HepG2 (cell line): Measurements from ENCODE around the gene ABCC3. TPM values are rescaled to one million over a fixed set of nuclear protein-coding genes. Genes with fewer than 3 reads are reported as not detected.

Experiments
- ATAC-seq: fragments of 200-7000 bp; cut with Tn5 transposase; 3 replicates; pipeline ENCODE4 v1.9.1; 2020; ENCODE audit warnings: mild to moderate bottlenecking, moderate library complexity
- BruUV-seq: library from RNA; stranded (reverse); fragments of 400-500 nt; replicated peaks from 2 replicates; lab custom pipeline; 2021; lab: Mats Ljungman, UMichigan
- CTCF ChIA-PET: fragments of 300-600 bp; formaldehyde crosslinking; extraction: SDS; loops from one replicate; lab custom pipeline; 2021; ENCODE audit warnings: low total read pairs, inconsistent platforms, low intra/inter-chr PET ratio; lab: Yijun Ruan, JAX
- POLR2A ChIA-PET: fragments of 350-600 bp; sonication (Branson Sonifier 250); formaldehyde crosslinking; loops from one replicate; lab custom pipeline; 2020; ENCODE audit warnings: antibody characterized with exemption, inconsistent platforms; lab: Yijun Ruan, JAX
- DNase-seq: peaks from one replicate; pipeline ENCODE4 v3.0.0-alpha.2; 2015; ENCODE audit warnings: low spot score
- FAIRE-seq: peaks from 3 replicates; lab custom pipeline; 2011; peaks lifted over from hg19 to GRCh38; lab: Jason Lieb, UNC
- H2AFZ ChIP-seq: one replicate; pipeline ENCODE4 v1.6.1; 2011; ENCODE audit warnings: low read length, inconsistent platforms
- H3K27ac ChIP-seq: fragments of 300-600 bp; 3 replicates; pipeline ENCODE4 v1.8.0; 2011; ENCODE audit warnings: mixed run types, mild to moderate bottlenecking, mixed read lengths, low read length, inconsistent platforms; ENCODE audit not compliant: insufficient read depth; ENCODE audit errors: extremely low read length
- H3K27me3 ChIP-seq, 2 experiments: fragments of 200-600 bp in 1 of 2; 2 replicates in 1 of 2; 3 replicates in 1 of 2; pipeline versions ENCODE4 v1.6.0 to v1.8.0; 2011; ENCODE audit warnings: low read length in 2 of 2, mild to moderate bottlenecking in 2 of 2, moderate library complexity in 2 of 2, inconsistent platforms in 1 of 2; ENCODE audit not compliant: insufficient read depth in 2 of 2, control insufficient read depth in 1 of 2
- H3K36me3 ChIP-seq, 2 experiments: fragments of 200-600 bp in 1 of 2; replicated peaks in 1 of 2; 2 replicates in 1 of 2; 3 replicates in 1 of 2; pipeline versions ENCODE4 v1.5.1 to v1.8.0; 2011; ENCODE audit warnings: low read length in 2 of 2, inconsistent platforms in 1 of 2; ENCODE audit not compliant: insufficient read depth in 2 of 2, control insufficient read depth in 1 of 2
- H3K4me1 ChIP-seq: 2 replicates; pipeline ENCODE4 v1.5.1; 2012; ENCODE audit warnings: low read length, inconsistent platforms; ENCODE audit not compliant: insufficient read depth
- H3K4me2 ChIP-seq: 2 replicates; pipeline ENCODE4 v1.6.0; 2011; ENCODE audit warnings: low read depth, low read length, inconsistent platforms
- H3K4me3 ChIP-seq, 3 experiments: fragments of 200-600 bp in 1 of 3; sonication (generic), shearing (Covaris generic) in 1 of 3; replicated peaks in 1 of 3; 2 replicates each; pipeline ENCODE4 v1.5.1; 2011 to 2016; ENCODE audit warnings: low read length in 3 of 3, inconsistent platforms in 2 of 3, low read depth in 2 of 3, mild to moderate bottlenecking in 2 of 3, control low read depth in 1 of 3, mixed read lengths in 1 of 3; ENCODE audit not compliant: insufficient read depth in 1 of 3
- H3K79me2 ChIP-seq: one replicate; pipeline ENCODE4 v1.6.1; 2011; ENCODE audit warnings: low read length, inconsistent platforms; ENCODE audit not compliant: insufficient read depth
- H3K9ac ChIP-seq: 2 replicates; pipeline ENCODE4 v1.6.0; 2011; ENCODE audit warnings: mild to moderate bottlenecking, low read depth, low read length, inconsistent platforms; ENCODE audit not compliant: insufficient read depth
- H3K9me3 ChIP-seq: 2 replicates; pipeline ENCODE4 v1.5.1; 2012; ENCODE audit warnings: mild to moderate bottlenecking, low read length
- H4K20me1 ChIP-seq: 2 replicates; pipeline ENCODE4 v1.6.0; 2011; ENCODE audit warnings: inconsistent platforms, mild to moderate bottlenecking, low read length, moderate library complexity; ENCODE audit not compliant: insufficient read depth
- DRAP1 ChIP-seq: IDR thresholded peaks from 2 replicates; pipeline ENCODE4 v1.6.1; 2016; ENCODE audit warnings: missing genetic modification reagents, missing compliant biosample characterization
- ETV5 ChIP-seq: IDR thresholded peaks from 2 replicates; pipeline ENCODE4 v1.6.1; 2018; ENCODE audit warnings: missing biosample characterization, missing genetic modification reagents, inconsistent platforms, borderline replicate concordance
- FOXA3 ChIP-seq: IDR thresholded peaks from 2 replicates; pipeline ENCODE4 v1.6.1; 2016; ENCODE audit warnings: missing genetic modification reagents, missing compliant biosample characterization
- HCFC1 ChIP-seq: fragments of 150-350 bp; IDR thresholded peaks from 2 replicates; pipeline ENCODE4 v1.6.1; 2014; ENCODE audit warnings: low read depth, low read length
- NR3C1 ChIP-seq: sonication (generic); formaldehyde crosslinking; IDR thresholded peaks from 2 replicates; pipeline ENCODE4 v1.4.0; 2020; ENCODE audit warnings: missing genetic modification reagents
- SIX4 ChIP-seq: sonication (generic); formaldehyde crosslinking; IDR thresholded peaks from 2 replicates; pipeline ENCODE4 v1.4.0; 2020; ENCODE audit warnings: missing genetic modification reagents
- SMARCC2 ChIP-seq: fragments of 450-650 bp; IDR thresholded peaks from 2 replicates; pipeline ENCODE4 v1.6.1; 2017; ENCODE audit warnings: antibody characterized with exemption, mild to moderate bottlenecking
- SNAPC5 ChIP-seq: sonication (generic); formaldehyde crosslinking; IDR thresholded peaks from 2 replicates; pipeline ENCODE4 v1.8.1; 2023; ENCODE audit warnings: mild to moderate bottlenecking, missing genetic modification reagents, borderline replicate concordance
- SP1 ChIP-seq, 2 experiments: fragments of 450-650 bp in 1 of 2; sonication (generic) in 1 of 2; formaldehyde crosslinking in 1 of 2; IDR thresholded peaks; 2 replicates each; pipeline versions ENCODE4 v1.4.0 to v1.6.1; 2016 to 2020; ENCODE audit warnings: missing genetic modification reagents in 1 of 2
- STAT5B ChIP-seq: sonication (generic); formaldehyde crosslinking; IDR thresholded peaks from 2 replicates; pipeline ENCODE4 v1.4.0; 2020; ENCODE audit warnings: missing genetic modification reagents
- UBTF ChIP-seq: sonication (generic); formaldehyde crosslinking; IDR thresholded peaks from 2 replicates; pipeline ENCODE4 v1.4.0; 2020; ENCODE audit warnings: mild to moderate bottlenecking, missing genetic modification reagents
- ZFX ChIP-seq: sonication (generic); formaldehyde crosslinking; IDR thresholded peaks from 2 replicates; pipeline ENCODE4 v1.4.0; 2020; ENCODE audit warnings: mild to moderate bottlenecking, low read depth, missing genetic modification reagents, moderate library complexity
- ZNF207 ChIP-seq: fragments of 450-650 bp; IDR thresholded peaks from 2 replicates; pipeline ENCODE4 v1.6.1; 2016; ENCODE audit warnings: antibody characterized with exemption, borderline replicate concordance
- ZNF513 ChIP-seq: sonication (generic); formaldehyde crosslinking; conservative IDR thresholded peaks from 2 replicates; pipeline ENCODE4 v1.5.0; 2020; ENCODE audit warnings: missing genetic modification reagents
- ZNF879 ChIP-seq: sonication (generic); formaldehyde crosslinking; IDR thresholded peaks from 2 replicates; pipeline ENCODE4 v1.8.1; 2023; ENCODE audit warnings: missing genetic modification reagents
- WGBS: methylation state at CpG from one replicate; pipeline ENCODE4 v1.1.6; 2017; ENCODE audit warnings: low lambda C conversion rate; 5-methylcytosine and 5-hydroxymethylcytosine counted together
- in situ Hi-C: cut with HindIII; loops from 2 replicates; pipeline ENCODE4 v1.10.0; 2017; ENCODE audit warnings: low pct_unique_long_range_greater_than_20kb; ENCODE audit not compliant: extremely low pct_ligation_motif_present
- intact Hi-C: fragments of 100-400 bp; cut with micrococcal nuclease; formaldehyde crosslinking; loops from one replicate; pipeline ENCODE4 v1.10.0; 2022; ENCODE audit not compliant: unreplicated experiment
- polyA plus RNA-seq, 8 experiments: library from polyadenylated mRNA; depleted of rRNA in 3 of 8; stranded (reverse) in 7 of 8; unstranded in 1 of 8; fragments of >200 nt; fragmentation: Illumina TruSeq in 4 of 8; extraction: Trizol in 4 of 8; gene quantifications; 2 replicates each; pipeline versions ENCODE4 v1.2.1 to v1.2.3, GENCODE V29; 2011 to 2016; ENCODE audit warnings: low read depth in 4 of 8, missing spikeins in 1 of 8, mixed read lengths in 1 of 8; ENCODE audit not compliant: insufficient read depth in 1 of 8
- total RNA-seq, 5 experiments: library from RNA; depleted of rRNA; stranded (reverse); fragments of >200 nt; fragmentation: Illumina TruSeq; extraction: Trizol; gene quantifications; 2 replicates each; pipeline ENCODE4 v1.2.3, GENCODE V29; 2016; ENCODE audit warnings: low read depth in 1 of 5
- TF ChIP-seq, protein P1 (sequence below): sonication (generic); formaldehyde crosslinking; IDR thresholded peaks from 2 replicates; pipeline ENCODE4 v1.5.1; 2020; ENCODE audit warnings: missing genetic modification reagents, mild to moderate bottlenecking, borderline replicate concordance

ABCC3 gene
- total and polyA plus RNA-seq, 2 of the 13 experiments (the other 11 are each of a cell fraction or from before 2014, with no cell fraction given), result 25.2 to 50.7 TPM

- Histone ChIP-seq H4K20me1 (no peaks in the 10 kb centered on the region), H3K27me3 (peaks cover 35 to 96% of the 10 kb centered on the region in 2 experiments), H3K9me3 (no peaks in the 10 kb centered on the region), H3K79me2 (no peaks in the 10 kb centered on the region), H3K4me3 (no peak overlapping the region), H3K36me3 (no peaks in the 10 kb centered on the region), H3K4me1 (peaks cover 18% of the 10 kb centered on the region), H2AFZ (no peak overlapping the region), H3K9ac (no peak overlapping the region), H3K27ac (no peak overlapping the region), H3K4me2 (no peak overlapping the region)
- no TSS peak for BruUV-seq
- in situ Hi-C loops (no loop called here), intact Hi-C loops (no loop called here)
- FAIRE-seq (no peak), DNase-seq (no peak), ATAC-seq (no peak)
- POLR2A ChIA-PET, result no interaction called here
- CTCF ChIA-PET, result no interaction called here
- 42% methylated on average over 9 of the region's 9 CpGs for WGBS
- TF ChIP-seq ZFX (CRISPR knock-in tag) (no peak), ZNF879 (CRISPR knock-in tag) (no peak), FOXA3 (CRISPR knock-in tag) (no peak), STAT5B (no peak), ETV5 (CRISPR knock-in tag) (no peak), SIX4 (no peak), SP1 (IDR thresholded peaks at IDR 0.05) (no peak), SP1 (CRISPR knock-in tag; IDR thresholded peaks at IDR 0.05) (no peak), ZNF207 (no peak), UBTF (CRISPR knock-in tag) (no peak), NR3C1 (CRISPR knock-in tag) (no peak), DRAP1 (CRISPR knock-in tag) (no peak), SNAPC5 (CRISPR knock-in tag) (no peak), HCFC1 (no peak), SMARCC2 (no peak), ZNF513 (CRISPR knock-in tag) (no peak)
- TF ChIP-seq, protein P1, sequence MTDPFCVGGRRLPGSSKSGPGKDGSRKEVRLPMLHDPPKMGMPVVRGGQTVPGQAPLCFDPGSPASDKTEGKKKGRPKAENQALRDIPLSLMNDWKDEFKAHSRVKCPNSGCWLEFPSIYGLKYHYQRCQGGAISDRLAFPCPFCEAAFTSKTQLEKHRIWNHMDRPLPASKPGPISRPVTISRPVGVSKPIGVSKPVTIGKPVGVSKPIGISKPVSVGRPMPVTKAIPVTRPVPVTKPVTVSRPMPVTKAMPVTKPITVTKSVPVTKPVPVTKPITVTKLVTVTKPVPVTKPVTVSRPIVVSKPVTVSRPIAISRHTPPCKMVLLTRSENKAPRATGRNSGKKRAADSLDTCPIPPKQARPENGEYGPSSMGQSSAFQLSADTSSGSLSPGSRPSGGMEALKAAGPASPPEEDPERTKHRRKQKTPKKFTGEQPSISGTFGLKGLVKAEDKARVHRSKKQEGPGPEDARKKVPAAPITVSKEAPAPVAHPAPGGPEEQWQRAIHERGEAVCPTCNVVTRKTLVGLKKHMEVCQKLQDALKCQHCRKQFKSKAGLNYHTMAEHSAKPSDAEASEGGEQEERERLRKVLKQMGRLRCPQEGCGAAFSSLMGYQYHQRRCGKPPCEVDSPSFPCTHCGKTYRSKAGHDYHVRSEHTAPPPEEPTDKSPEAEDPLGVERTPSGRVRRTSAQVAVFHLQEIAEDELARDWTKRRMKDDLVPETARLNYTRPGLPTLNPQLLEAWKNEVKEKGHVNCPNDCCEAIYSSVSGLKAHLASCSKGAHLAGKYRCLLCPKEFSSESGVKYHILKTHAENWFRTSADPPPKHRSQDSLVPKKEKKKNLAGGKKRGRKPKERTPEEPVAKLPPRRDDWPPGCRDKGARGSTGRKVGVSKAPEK, result no peak
Observed at GRCh38 chr17:50586421-50587247, 48.0 kb upstream of the ABCC3 start.
